ENCODE data around the gene SLITRK4.

DNA sequence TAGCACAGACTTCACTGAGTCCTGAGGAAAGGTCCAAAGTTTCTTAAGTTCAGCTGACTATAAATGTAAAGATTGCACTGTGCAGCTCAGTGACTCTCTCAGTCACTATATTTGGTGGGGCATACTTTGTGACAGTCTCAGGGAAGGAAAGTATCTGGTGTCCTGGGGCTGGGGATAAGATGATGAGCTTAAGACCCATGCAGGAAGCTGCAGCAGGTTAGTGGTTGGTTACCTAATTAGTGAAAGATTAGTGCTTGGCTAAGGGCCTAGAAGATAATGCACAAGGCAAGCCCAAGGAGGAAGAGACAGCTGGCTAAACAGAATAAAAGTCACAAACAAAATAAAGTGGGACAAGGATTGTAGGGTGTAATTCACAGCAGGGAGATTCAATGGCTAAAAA is 25.4 kb upstream of the SLITRK4 start:
- TF ChIP-seq POLR2AphosphoS5 (IDR thresholded peaks at IDR 0.05), result no peak
- TF ChIP-seq, protein P1, sequence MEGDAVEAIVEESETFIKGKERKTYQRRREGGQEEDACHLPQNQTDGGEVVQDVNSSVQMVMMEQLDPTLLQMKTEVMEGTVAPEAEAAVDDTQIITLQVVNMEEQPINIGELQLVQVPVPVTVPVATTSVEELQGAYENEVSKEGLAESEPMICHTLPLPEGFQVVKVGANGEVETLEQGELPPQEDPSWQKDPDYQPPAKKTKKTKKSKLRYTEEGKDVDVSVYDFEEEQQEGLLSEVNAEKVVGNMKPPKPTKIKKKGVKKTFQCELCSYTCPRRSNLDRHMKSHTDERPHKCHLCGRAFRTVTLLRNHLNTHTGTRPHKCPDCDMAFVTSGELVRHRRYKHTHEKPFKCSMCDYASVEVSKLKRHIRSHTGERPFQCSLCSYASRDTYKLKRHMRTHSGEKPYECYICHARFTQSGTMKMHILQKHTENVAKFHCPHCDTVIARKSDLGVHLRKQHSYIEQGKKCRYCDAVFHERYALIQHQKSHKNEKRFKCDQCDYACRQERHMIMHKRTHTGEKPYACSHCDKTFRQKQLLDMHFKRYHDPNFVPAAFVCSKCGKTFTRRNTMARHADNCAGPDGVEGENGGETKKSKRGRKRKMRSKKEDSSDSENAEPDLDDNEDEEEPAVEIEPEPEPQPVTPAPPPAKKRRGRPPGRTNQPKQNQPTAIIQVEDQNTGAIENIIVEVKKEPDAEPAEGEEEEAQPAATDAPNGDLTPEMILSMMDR (IDR thresholded peaks at IDR 0.05), result no peak
- no peak for TF ChIP-seq POLR2A (IDR thresholded peaks at IDR 0.05)

Measured in prostate gland (tissue), 2 donors.